Prostate gland (tissue), 2 donors: ENCODE measurements around the gene EIF2AK2. TPM values are rescaled to one million over a fixed set of nuclear protein-coding genes. Genes with fewer than 3 reads are reported as not detected.

Experiments
- DNase-seq: peaks from one replicate; pipeline ENCODE4 v3.0.0-alpha.2; 2019; ENCODE audit warnings: low spot score
- H3K27ac ChIP-seq, 2 donors: fragments of 200-600 bp; sonication (generic); 2 replicates each; pipeline ENCODE4 v1.5.1; 2017 to 2019
- H3K27me3 ChIP-seq: fragments of 200-600 bp; sonication (generic); replicated peaks from 2 replicates; pipeline ENCODE4 v1.5.1; 2019; ENCODE audit not compliant: insufficient read depth
- H3K36me3 ChIP-seq, 2 donors: fragments of 200-600 bp; sonication (generic); 1 replicate in 1 of 2; 2 replicates in 1 of 2; pipeline versions ENCODE4 v1.5.1 to v1.8.1; 2017 to 2019
- H3K4me1 ChIP-seq: fragments of 200-600 bp; sonication (generic); replicated peaks from 2 replicates; pipeline ENCODE4 v1.5.1; 2019
- H3K4me3 ChIP-seq, 2 donors: fragments of 200-600 bp; sonication (generic); 2 replicates each; pipeline ENCODE4 v1.5.1; 2017 to 2019
- H3K9me3 ChIP-seq: fragments of 200-600 bp; sonication (generic); 2 replicates; pipeline ENCODE4 v1.5.1; 2017
- CTCF ChIP-seq, 4 experiments: fragments of 200-600 bp in 2 of 4; fragments of 450-650 bp in 2 of 4; sonication (generic) in 2 of 4; IDR thresholded peaks; 1 replicate in 3 of 4; 2 replicates in 1 of 4; pipeline ENCODE4 v1.5.1; 2016 to 2019; ENCODE audit warnings: antibody characterized with exemption in 4 of 4, mild to moderate bottlenecking in 2 of 4, moderate library complexity in 2 of 4
- POLR2A ChIP-seq: fragments of 450-650 bp; IDR thresholded peaks from one replicate; pipeline ENCODE4 v1.6.1; 2016; ENCODE audit warnings: antibody characterized with exemption, mild to moderate bottlenecking
- POLR2AphosphoS5 ChIP-seq: sonication (generic); formaldehyde crosslinking; IDR thresholded peaks from one replicate; pipeline ENCODE4 v1.6.1; 2017; ENCODE audit warnings: antibody characterized with exemption
- WGBS: methylation state at CpG from one replicate; pipeline ENCODE4 v1.1.5; 2018; 5-methylcytosine and 5-hydroxymethylcytosine counted together
- intact Hi-C: fragments of 100-400 bp; cut with DNase I; formaldehyde crosslinking; loops from one replicate; pipeline ENCODE4 v1.14.2; 2022
- total RNA-seq, 2 donors: library from RNA; depleted of rRNA; stranded (reverse); fragments of >200 nt; gene quantifications; one replicate each; pipeline ENCODE4 v1.1.0, GENCODE V29; 2016

EIF2AK2 gene
- total RNA-seq, 2 donors from 2014 or later, result 20.8 to 32.1 TPM

GRCh38 chr2:37156071-37156856, 516 bp downstream of the EIF2AK2 start:
- H3K4me3 ChIP-seq, result peak overlapping the region; percentile 59 to 76
- WGBS, result under 1% methylated on average over 27 of the region's 27 CpGs
- peak overlapping the region; percentile 85 to 86 for H3K27ac ChIP-seq
- TF ChIP-seq CTCF (IDR thresholded peaks at IDR 0.05) (no peak), POLR2A (no peak), POLR2AphosphoS5 (no peak)
- intact Hi-C loops, result loop anchor here (5.0 kb wide), 1 partner anchor 76 kb away; the partner anchor contains the start of genes CEBPZ and NDUFAF7
- no peaks in the 10 kb centered on the region for H3K36me3 ChIP-seq
- no peaks in the 10 kb centered on the region for H3K27me3 ChIP-seq
- peak; percentile 41 for DNase-seq
- no peaks in the 10 kb centered on the region for H3K9me3 ChIP-seq
- H3K4me1 ChIP-seq, result no peaks in the 10 kb centered on the region

- H3K9me3 ChIP-seq, result no peaks in the 10 kb centered on the region
- no peaks in the 10 kb centered on the region for H3K27me3 ChIP-seq
- TF ChIP-seq POLR2A, result no peak
- no peak for TF ChIP-seq POLR2AphosphoS5
- TF ChIP-seq CTCF (IDR thresholded peaks at IDR 0.05), result no peak
- H3K4me3 ChIP-seq, result no peak overlapping the region
- no peaks in the 10 kb centered on the region for H3K4me1 ChIP-seq
- H3K27ac ChIP-seq, result no peak overlapping the region
- no peaks in the 10 kb centered on the region for H3K36me3 ChIP-seq
- no peak for DNase-seq
- intact Hi-C loops, result loop anchor here (5.0 kb wide), 1 partner anchor 78 kb away; the partner anchor contains the start of genes CEBPZ and NDUFAF7
- 98% methylated on average over 4 of the region's 4 CpGs for WGBS
Measured at GRCh38 chr2:37154785-37155184, 2.0 kb downstream of the EIF2AK2 start.

- Histone ChIP-seq H3K27ac (no peak overlapping the region), H3K9me3 (no peaks in the 10 kb centered on the region), H3K36me3 (no peaks in the 10 kb centered on the region), H3K4me3 (no peak overlapping the region), H3K4me1 (no peaks in the 10 kb centered on the region), H3K27me3 (no peaks in the 10 kb centered on the region)
- DNase-seq, result no peak
- 88% methylated on average over 5 of the region's 5 CpGs for WGBS
- intact Hi-C loops, result no loop called here
- TF ChIP-seq CTCF (IDR thresholded peaks at IDR 0.05) (no peak), POLR2AphosphoS5 (no peak), POLR2A (no peak)
Measured at GRCh38 chr2:37153224-37153623, 3.6 kb downstream of the EIF2AK2 start.

- intact Hi-C loops, result no loop called here
- WGBS, result 18% methylated on average over 6 of the region's 6 CpGs
- Histone ChIP-seq H3K36me3 (no peaks in the 10 kb centered on the region), H3K4me3 (no peak overlapping the region), H3K27ac (peak overlapping the region; percentile 12 to 41), H3K9me3 (no peaks in the 10 kb centered on the region), H3K27me3 (no peaks in the 10 kb centered on the region), H3K4me1 (no peaks in the 10 kb centered on the region)
- DNase-seq, result no peak
- TF ChIP-seq POLR2AphosphoS5 (no peak), POLR2A (no peak), CTCF (IDR thresholded peaks at IDR 0.05) (no peak)
Measured at GRCh38 chr2:37149626-37150322, 7.0 kb downstream of the EIF2AK2 start.
